HG03280 (cell line): Measurements from ENCODE around the gene PRPF18.

Experiments
- ATAC-seq: cut with Tn5 transposase; IDR thresholded peaks from one replicate; pipeline ENCODE4 v1.9.1; 2021; ENCODE audit warnings: mild to moderate bottlenecking, moderate library complexity; ENCODE audit not compliant: unreplicated experiment

Gene PRPF18

DNA sequence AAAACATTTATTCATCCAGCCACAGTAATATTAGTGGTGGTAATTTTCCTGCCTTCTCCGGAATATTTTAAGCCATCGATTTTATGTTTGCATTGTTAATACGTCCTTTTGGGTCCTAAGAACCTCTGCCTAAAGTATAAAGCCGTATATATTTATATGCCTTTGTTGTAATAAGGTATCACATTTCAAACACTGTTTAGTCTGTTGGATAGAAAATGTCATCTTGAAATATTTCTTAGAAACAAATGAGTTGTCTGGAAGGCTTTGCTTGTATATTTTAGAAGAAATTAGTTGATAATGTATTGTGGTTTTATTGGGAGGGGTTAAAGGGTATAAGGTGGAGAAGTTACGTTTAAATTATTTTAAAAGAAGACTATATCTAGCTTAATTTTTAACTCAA is 11.1 kb downstream of the PRPF18 start:
- no peak for ATAC-seq

- ATAC-seq: no peak
Measured at GRCh38 chr10:13604357-13605040, 17.7 kb downstream of the PRPF18 start.

DNA sequence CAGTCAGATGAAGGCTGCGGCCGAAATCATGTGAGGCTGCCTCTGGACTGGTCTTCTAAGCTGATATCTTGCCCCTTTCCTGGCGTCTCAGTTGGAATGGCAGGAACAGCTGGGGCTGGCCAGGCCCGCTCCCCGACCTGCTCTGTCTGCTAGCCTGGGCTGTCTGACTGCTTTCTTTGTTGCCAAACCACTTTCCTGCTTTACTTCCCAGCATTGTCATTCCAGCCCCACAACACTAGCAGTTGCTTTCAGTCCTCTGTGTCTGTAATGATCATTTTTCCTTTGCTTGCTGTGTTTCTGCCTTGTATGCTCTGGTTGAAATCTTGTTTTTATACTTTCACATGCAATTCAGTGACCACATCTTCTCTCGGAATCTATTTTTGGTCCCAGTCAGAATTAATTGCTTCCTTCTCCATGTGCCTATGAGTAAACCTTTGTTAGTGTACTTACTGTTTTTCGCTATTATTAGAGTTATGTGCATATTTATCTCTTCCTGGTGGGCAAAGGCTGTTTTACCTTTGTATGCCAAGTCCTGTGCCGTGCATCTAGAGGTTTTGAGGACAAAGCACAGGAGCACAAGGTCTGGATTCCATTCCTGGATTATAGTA is 21.6 kb downstream of the PRPF18 start:
- no peak for ATAC-seq

- no peak for ATAC-seq
Measured at GRCh38 chr10:13612654-13613373, 26.0 kb downstream of the PRPF18 start.

GRCh38 chr10:13613519-13613918 is 26.8 kb downstream of the PRPF18 start:
- ATAC-seq: no peak

GRCh38 chr10:13614530-13615332 is 28.0 kb downstream of the PRPF18 start:
- ATAC-seq: no peak

DNA sequence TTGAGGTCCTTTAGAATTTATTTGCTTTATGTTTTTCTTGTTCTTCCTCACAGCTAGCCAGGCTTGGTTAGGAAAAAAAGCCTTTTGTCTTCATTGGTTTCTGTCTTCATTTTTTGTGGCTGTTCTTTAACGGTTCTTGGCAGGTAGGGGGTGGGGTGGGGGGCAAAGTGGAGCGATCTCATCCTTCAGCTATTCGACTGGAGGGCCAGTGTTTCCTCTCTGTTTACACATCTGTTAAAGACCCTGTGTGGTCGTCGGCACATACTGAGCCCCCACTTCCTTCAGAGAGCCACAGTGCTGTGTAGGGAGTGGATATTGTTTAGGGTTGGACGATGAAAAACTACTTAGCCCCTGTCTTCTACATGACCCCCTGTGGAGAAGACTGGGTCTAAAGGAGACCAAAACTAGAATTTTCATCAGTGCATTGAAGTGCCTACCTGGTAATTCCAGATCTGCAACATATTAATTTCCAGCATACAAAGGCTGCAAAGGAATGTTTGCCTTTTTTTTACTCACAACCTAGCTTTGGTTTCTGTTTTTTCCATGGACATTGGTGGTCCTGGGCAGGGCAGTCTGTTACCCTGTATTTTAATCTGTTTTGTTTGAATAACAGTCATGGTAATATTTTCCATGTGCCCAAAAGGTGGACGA is 29.0 kb downstream of the PRPF18 start:
- no peak for ATAC-seq

DNA sequence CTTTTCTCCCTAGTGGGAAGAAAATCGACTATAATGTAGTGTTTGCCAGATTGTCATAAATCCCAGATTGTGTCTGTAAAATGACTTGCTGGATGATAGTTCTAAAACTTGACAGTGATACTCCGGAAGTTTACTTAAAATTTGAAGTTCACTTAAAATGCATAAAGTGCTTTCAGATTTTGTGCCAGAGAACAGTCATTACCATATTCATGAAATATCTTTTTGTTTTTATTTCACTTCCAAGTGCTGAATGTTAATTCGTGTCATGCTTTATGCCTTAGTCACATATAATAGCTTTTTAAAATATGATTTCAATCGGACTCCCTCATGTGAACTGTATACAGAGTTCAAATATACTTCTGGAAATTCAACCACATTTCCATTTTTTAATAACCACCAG is 30.4 kb downstream of the PRPF18 start:
- no peak for ATAC-seq

GRCh38 chr10:13621931-13622330 is 35.2 kb downstream of the PRPF18 start:
- no peak for ATAC-seq

DNA sequence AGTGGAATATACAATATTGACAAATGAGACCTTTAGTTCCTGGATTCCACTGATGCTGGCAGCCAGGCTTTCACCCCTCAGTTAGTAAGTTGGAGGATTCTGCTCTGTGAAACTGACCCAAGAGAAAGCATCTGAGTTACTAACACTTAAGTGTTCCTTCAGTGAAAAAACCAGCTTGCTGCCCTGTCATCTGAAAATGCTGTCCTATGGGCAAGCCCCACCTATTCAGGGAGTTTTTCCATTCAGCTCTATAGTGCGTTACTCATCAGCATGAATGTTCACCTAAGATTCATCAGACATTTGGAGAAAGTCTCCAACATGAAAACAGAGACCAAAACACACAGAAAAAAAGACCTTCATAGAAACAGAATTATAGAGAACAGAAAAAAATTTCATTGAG is 37.9 kb downstream of the PRPF18 start:
- ATAC-seq: no peak

GRCh38 chr10:13627459-13628310 is 40.9 kb downstream of the PRPF18 start:
- no peak for ATAC-seq

GRCh38 chr10:13628661-13629060 is 41.9 kb downstream of the PRPF18 start:
- no peak for ATAC-seq

- ATAC-seq: no peak
Measured at GRCh38 chr10:13629116-13629515, 42.4 kb downstream of the PRPF18 start.

DNA sequence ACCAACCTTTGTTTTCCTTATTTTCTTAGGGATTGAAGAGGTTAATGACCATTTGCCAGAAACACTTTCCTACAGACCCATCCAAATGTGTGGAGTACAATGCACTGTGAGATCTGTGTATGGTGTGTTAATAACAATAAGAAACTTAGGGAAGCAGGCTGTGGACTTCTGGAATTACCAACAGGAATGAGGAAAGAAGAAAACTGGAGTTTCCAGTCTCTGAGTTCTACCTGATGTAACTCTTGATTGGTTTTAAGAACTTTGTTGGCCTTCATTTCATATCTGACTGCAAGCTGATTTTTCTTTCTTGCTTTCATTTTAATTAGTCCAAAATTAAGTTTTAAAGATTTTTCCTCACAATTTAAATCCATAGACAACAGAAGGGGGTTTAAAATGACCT is 43.5 kb downstream of the PRPF18 start:
- no peak for ATAC-seq

GRCh38 chr10:13631594-13631993 is 44.8 kb downstream of the PRPF18 start:
- ATAC-seq: no peak

DNA sequence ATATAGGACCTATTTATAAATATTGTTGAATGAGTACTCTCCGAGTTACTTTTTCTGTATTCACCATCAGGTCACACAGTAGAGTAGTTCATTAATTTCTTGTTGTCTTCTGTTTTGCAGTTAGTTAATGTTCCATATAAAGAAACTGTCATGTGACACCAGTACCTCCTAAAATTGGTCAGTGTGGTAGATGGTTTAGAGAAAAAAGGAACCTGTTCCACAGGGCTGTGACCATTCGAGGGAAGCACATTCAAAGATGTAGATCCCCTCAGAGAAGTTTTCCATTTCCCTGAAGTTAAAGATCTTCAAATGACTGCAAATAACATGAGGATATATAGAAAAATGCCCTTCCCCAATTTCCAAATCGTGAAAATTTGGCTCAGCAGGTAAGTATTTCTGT is 45.7 kb downstream of the PRPF18 start:
- ATAC-seq: no peak

DNA sequence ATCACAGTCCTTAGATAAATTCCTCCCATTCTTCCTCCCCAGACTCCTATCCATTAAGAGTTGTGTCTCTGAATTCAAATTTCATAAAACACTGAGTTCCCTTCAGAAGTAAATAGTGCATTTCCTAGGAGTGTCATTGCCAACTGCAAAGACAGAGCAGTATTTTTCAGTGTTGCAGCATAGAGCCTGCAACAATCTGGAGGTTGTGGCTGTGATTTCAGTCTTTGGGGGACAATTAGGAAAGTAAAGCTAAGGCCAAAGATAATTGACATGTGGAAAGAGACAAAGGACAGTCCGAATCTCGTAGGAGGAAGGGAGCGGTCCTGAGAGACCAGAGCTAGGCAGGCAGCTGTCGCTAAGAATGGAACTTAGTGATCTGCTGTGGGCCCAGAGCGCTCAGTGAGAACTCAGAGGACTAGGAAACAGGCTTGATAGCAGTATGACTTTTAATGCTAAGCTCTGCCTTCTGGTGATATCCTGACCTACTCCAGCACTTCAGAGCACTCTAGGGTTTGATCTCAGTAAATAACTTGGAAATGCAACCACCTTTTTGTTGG is 46.2 kb downstream of the PRPF18 start:
- ATAC-seq: no peak

DNA sequence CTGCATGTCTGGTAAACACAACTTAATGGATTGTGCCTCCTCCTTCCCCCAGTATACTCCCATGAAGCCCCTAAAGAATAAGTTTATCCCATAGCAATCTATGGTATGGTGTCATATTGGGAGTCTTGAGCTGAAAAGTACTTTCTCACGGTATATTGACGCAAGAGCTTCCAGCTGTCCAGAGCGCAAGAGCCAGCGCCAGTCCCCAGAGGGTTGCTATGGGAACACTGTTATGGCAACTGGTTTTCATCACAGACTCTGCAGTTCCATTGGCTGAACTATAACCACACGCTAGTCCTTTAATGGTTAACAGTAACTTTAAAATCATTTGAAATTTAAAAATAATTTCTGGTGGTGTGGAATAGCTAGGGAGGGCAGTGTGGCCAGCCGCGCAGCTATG is 46.9 kb downstream of the PRPF18 start:
- ATAC-seq: no peak

DNA sequence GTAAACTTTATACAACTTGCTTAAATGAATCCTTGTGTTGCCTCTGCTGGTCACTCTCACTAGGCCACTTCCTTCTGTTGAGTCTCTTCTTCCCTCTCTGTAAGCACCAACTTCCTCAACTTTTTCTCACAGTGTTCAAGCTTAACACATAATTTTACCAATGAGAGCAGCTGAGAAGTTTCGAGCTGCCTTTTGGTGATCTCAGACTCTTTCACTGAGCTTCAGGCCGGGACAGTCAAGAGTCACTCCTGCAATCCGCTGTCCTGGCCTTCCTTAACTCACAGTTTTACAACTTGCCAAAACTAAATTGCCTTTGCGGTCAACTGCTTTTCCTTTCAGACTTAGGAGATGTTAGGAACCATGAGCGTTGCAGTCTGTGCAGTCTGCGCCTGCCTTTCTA is 47.4 kb downstream of the PRPF18 start:
- ATAC-seq: no peak

- no peak for ATAC-seq
Measured at GRCh38 chr10:13636776-13637175, 50.0 kb downstream of the PRPF18 start.
